Thymus (tissue), 11 donors: ENCODE measurements around the gene METTL6. TPM values are rescaled to one million over a fixed set of nuclear protein-coding genes. Genes with fewer than 3 reads are reported as not detected.
"Not testable (repeated sequence)": the region's sequence is repeated elsewhere in the genome, so short reads cannot be mapped to it uniquely, and the experiment has no call there.

ENCODE experiments used
- DNase-seq, 9 donors: peaks; one replicate each; pipeline ENCODE4 v3.0.0-alpha.2; 2013; ENCODE audit warnings: low spot score in 9 of 9, low read depth in 6 of 9, missing footprints in 1 of 9
- H3K27ac ChIP-seq, 2 donors: one replicate each; pipeline ENCODE4 v1.5.1; 2013; ENCODE audit warnings: control low read depth in 1 of 2, low read depth in 1 of 2, low read length in 1 of 2, mild to moderate bottlenecking in 1 of 2, moderate library complexity in 1 of 2
- H3K27me3 ChIP-seq, 2 donors: one replicate each; pipeline ENCODE4 v1.5.1; 2013; ENCODE audit warnings: low read length in 1 of 2; ENCODE audit not compliant: control insufficient read depth in 2 of 2, insufficient read depth in 1 of 2
- H3K36me3 ChIP-seq, 2 donors: one replicate each; pipeline ENCODE4 v1.5.1; 2013; ENCODE audit warnings: low read length in 1 of 2, mild to moderate bottlenecking in 1 of 2, moderate library complexity in 1 of 2; ENCODE audit not compliant: control insufficient read depth in 2 of 2, insufficient read depth in 2 of 2
- H3K4me1 ChIP-seq, 2 donors: one replicate each; pipeline ENCODE4 v1.5.1; 2013; ENCODE audit warnings: low read length in 2 of 2; ENCODE audit not compliant: control insufficient read depth in 2 of 2, insufficient read depth in 2 of 2
- H3K4me3 ChIP-seq, 2 donors: one replicate each; pipeline ENCODE4 v1.5.1; 2013; ENCODE audit warnings: low read length in 2 of 2, control low read depth in 1 of 2, mild to moderate bottlenecking in 1 of 2
- H3K9me3 ChIP-seq, 2 donors: one replicate each; pipeline ENCODE4 v1.5.1; 2013; ENCODE audit warnings: low read length in 1 of 2, mild to moderate bottlenecking in 1 of 2; ENCODE audit not compliant: control insufficient read depth in 2 of 2, insufficient read depth in 1 of 2
- whole genome bisulfite sequencing: extraction: QIAGEN DNeasy Blood & Tissue Kit; methylation state at CpG from one replicate; pipeline ENCODE4 v1.1.7; 2013; 5-methylcytosine and 5-hydroxymethylcytosine counted together
- polyA plus RNA-seq: library from polyadenylated mRNA; stranded (reverse); fragments of 200-250 nt; gene quantifications from one replicate; pipeline ENCODE4 v1.2.3, GENCODE V29; 2013
- total RNA-seq: library from RNA; stranded (reverse); fragments of 120-200 nt; gene quantifications from one replicate; pipeline ENCODE4 v1.2.4, GENCODE V29; 2013
- donor health status: healthy.

Gene METTL6
- total and polyA plus RNA-seq, 2 donors = 16.7 to 27.0 TPM

- peaks cover 5 to 9% of the 10 kb centered on the region in 2 donors for H3K4me1 ChIP-seq
- peaks cover 0 to 8% of the 10 kb centered on the region in 2 donors for H3K36me3 ChIP-seq
- no peaks in the 10 kb centered on the region for H3K27me3 ChIP-seq
- no peak overlapping the region for H3K4me3 ChIP-seq
- H3K9me3 ChIP-seq = no peaks in the 10 kb centered on the region
- WGBS = 93% methylated on average over 3 of the region's 3 CpGs
- H3K27ac ChIP-seq = no peak overlapping the region
- DNase-seq = no peak
These were observed 23.8 kb downstream of the METTL6 start for GRCh38 chr3:15403495-15403894.

DNA sequence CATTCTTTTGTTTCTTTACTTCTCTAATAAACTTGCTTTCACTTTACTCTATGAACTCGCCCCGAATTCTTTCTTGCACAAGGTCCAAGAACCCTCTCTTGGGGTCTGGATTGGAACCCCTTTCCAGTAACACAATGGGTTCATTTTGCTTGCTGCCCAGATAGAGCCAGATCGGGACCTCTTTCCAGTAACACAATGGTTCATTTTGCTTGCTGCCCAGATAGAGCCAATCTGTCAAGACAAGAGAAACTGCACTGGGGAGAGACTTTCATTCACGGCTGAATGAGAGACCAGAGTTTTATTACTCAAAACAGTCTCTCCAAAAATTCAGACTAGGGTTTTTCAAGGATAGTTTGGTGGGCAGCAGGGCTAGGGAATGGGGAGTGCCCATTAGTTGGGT, 25.4 kb downstream of the METTL6 start:
- H3K27ac ChIP-seq = no peak overlapping the region
- no peaks in the 10 kb centered on the region for H3K36me3 ChIP-seq
- no peak for DNase-seq
- H3K4me1 ChIP-seq = peaks cover 5 to 9% of the 10 kb centered on the region in 2 donors
- H3K4me3 ChIP-seq = no peak overlapping the region
- H3K9me3 ChIP-seq = peaks cover 0 to 6% of the 10 kb centered on the region in 2 donors
- 94% methylated on average over 4 of the region's 4 CpGs for WGBS
- H3K27me3 ChIP-seq = no peaks in the 10 kb centered on the region

- H3K36me3 ChIP-seq = no peaks in the 10 kb centered on the region
- H3K27ac ChIP-seq = no peak overlapping the region
- H3K4me1 ChIP-seq = peaks cover 5 to 9% of the 10 kb centered on the region in 2 donors
- 7% methylated on average over 5 of the region's 5 CpGs for WGBS
- no peaks in the 10 kb centered on the region for H3K27me3 ChIP-seq
- DNase-seq = peak in 3 of 9 donors; percentile 8 to 41 (median 28)
- no peak overlapping the region for H3K4me3 ChIP-seq
- H3K9me3 ChIP-seq = peaks cover 0 to 6% of the 10 kb centered on the region in 2 donors
These were observed 27.4 kb downstream of the METTL6 start for GRCh38 chr3:15399970-15400369.

- DNase-seq = peak in 2 of 9 donors; percentile 24 to 27
- WGBS = 96% methylated on average over 3 of the region's 3 CpGs
- not testable (repeated sequence) for H3K36me3 ChIP-seq, H3K4me1 ChIP-seq, H3K9me3 ChIP-seq, H3K27me3 ChIP-seq, H3K4me3 ChIP-seq, H3K27ac ChIP-seq
These were observed 28.6 kb downstream of the METTL6 start for GRCh38 chr3:15398731-15399133.

- H3K27me3 ChIP-seq, H3K4me1 ChIP-seq, H3K36me3 ChIP-seq, H3K4me3 ChIP-seq, DNase-seq, H3K27ac ChIP-seq, H3K9me3 ChIP-seq: not testable (repeated sequence)
- WGBS = 86% methylated on average over 2 of the region's 2 CpGs
These were observed 34.1 kb downstream of the METTL6 start for GRCh38 chr3:15393252-15393651.

DNA sequence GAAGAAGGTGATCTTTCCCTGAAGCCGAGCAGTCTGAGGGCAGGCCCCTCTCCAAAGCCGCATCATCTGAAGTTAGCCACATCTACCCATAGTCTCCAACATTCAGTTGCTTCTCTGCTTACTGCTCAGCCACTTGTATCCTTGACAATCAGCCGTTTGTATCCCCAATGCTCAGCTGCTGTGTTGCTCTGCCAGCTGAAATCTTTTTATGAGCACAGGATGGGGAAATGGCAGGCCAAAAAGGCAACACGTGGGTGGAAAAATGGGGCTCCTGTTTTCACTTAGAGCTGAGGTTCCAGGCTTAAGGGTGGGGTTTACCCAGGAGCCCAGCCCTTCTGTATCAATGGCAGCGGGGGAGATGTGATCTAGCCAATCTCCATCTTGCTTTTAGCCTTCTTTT, 36.3 kb downstream of the METTL6 start:
- H3K27me3 ChIP-seq = no peaks in the 10 kb centered on the region
- no peak overlapping the region for H3K4me3 ChIP-seq
- no peak for DNase-seq
- no peak overlapping the region for H3K27ac ChIP-seq
- H3K36me3 ChIP-seq = no peaks in the 10 kb centered on the region
- WGBS = 90% methylated on average over 5 of the region's 5 CpGs
- H3K4me1 ChIP-seq = peaks cover 3 to 10% of the 10 kb centered on the region in 2 donors
- H3K9me3 ChIP-seq = no peaks in the 10 kb centered on the region

DNA sequence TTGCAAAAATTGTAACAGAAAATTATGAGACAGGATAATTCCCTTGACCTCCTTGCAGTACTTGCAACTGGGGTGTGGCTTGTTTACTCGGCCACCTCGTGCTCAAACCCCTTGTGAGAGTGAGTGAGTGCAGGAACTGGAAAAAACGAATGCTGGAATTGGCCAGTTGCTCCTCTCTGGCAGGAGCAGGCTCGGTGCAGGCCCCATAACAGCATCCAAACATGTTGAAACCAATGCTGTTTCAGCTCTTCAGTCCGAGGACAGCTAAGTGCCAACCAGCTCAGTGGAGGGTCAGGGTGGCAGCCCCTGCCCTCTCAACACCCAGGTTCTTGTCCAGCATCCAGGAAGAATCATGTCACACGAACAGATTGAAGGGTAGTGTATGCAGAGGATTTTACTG, 36.9 kb downstream of the METTL6 start:
- DNase-seq = no peak
- H3K27ac ChIP-seq = no peak overlapping the region
- 81% methylated on average over 6 of the region's 6 CpGs for WGBS

GRCh38 chr3:15388335-15388734, 39.0 kb downstream of the METTL6 start:
- not testable (repeated sequence) for H3K9me3 ChIP-seq, H3K4me3 ChIP-seq, H3K27ac ChIP-seq, H3K36me3 ChIP-seq, H3K4me1 ChIP-seq, H3K27me3 ChIP-seq
- DNase-seq = peak in 1 of 9 donors; percentile 23
- 86% methylated on average over 3 of the region's 3 CpGs for WGBS

More for the DNA sequence above, 36.9 kb downstream of the METTL6 start:
- no peaks in the 10 kb centered on the region for H3K9me3 ChIP-seq
- no peaks in the 10 kb centered on the region for H3K36me3 ChIP-seq
- peaks cover 3 to 10% of the 10 kb centered on the region in 2 donors for H3K4me1 ChIP-seq
- no peaks in the 10 kb centered on the region for H3K27me3 ChIP-seq
- no peak overlapping the region for H3K4me3 ChIP-seq

DNA sequence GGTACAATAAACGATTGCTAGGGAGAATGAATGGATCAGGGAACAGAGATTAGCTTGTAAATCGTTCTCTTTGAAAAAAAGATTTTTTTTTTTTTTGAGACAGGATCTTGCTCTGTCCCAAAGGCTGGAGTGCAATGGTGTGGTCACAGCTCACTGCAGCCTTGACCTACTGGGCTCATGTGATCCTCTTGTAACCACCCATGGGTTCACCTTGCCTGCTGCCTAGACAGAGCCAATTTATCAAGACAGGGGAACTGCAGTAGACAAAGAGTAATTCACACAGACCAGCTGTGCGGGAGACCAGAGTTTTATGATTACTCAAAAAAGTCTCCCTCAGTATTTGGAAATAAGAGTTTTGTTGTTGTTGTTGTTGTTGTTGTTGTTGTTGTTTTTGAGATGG, 39.6 kb downstream of the METTL6 start:
- WGBS = 98% methylated on average over 3 of the region's 3 CpGs
- Histone ChIP-seq H3K4me1 (peaks cover 3 to 10% of the 10 kb centered on the region in 2 donors), H3K27me3 (no peaks in the 10 kb centered on the region), H3K4me3 (no peak overlapping the region), H3K27ac (no peak overlapping the region), H3K9me3 (no peaks in the 10 kb centered on the region), H3K36me3 (no peaks in the 10 kb centered on the region)
- no peak for DNase-seq

GRCh38 chr3:15387171-15387581, 40.2 kb downstream of the METTL6 start:
- no peak for DNase-seq
- no peaks in the 10 kb centered on the region for H3K9me3 ChIP-seq
- WGBS = 100% methylated on average over 1 of the region's 1 CpG
- peaks cover 3 to 10% of the 10 kb centered on the region in 2 donors for H3K4me1 ChIP-seq
- H3K27me3 ChIP-seq = no peaks in the 10 kb centered on the region
- H3K27ac ChIP-seq = no peak overlapping the region
- no peaks in the 10 kb centered on the region for H3K36me3 ChIP-seq
- H3K4me3 ChIP-seq = no peak overlapping the region
